ENCODE data around the gene CKAP2L. TPM values are rescaled to one million over a fixed set of nuclear protein-coding genes. Genes with fewer than 3 reads are reported as not detected.

The CKAP2L gene
- total and polyA plus RNA-seq, 2 donors (not counting 1 experiment from before 2014, with no cell fraction given): 3.0 to 4.4 TPM

DNA sequence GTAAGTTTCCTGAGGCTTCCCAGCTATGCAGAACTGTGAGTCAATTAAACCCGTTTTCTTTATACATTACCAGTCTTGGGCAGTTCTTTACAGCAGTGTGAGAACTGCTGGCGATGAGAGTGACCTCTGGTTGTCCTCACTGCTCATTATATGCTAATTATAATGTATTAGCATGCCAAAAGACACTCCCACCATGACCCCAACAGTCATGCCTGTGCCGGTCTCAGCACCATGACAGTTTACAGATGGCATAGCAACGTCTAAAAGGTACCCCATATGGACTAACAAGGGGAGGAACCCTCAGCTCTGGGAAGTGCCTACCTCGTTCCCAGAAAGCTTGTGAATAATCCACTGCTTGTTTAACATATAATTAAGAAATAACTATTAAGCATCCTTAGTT, 28.0 kb upstream of the CKAP2L start:
- Histone ChIP-seq H4K20me1 (ENCODE audit: control insufficient read depth, extremely low read depth, insufficient read depth, low read length) (no peaks in the 10 kb centered on the region), H3K4me1 (ENCODE audit: control insufficient read depth, extremely low read depth, insufficient read depth, low read length) (peaks cover 4% of the 10 kb centered on the region), H3K4me2 (ENCODE audit: extremely low read depth, insufficient read depth, low read length) (no peak overlapping the region), H3K9ac (ENCODE audit: insufficient read depth, low read length) (no peak overlapping the region), H3K79me2 (ENCODE audit: control insufficient read depth, insufficient read depth, low read length) (no peaks in the 10 kb centered on the region), H3K9me3 (ENCODE audit: control insufficient read depth, insufficient read depth, low read depth, low read length) (no peaks in the 10 kb centered on the region), H3K36me3 (ENCODE audit: control insufficient read depth, insufficient read depth, low read length) (no peaks in the 10 kb centered on the region), H3K4me3 (replicated peaks in 1 of 4; ENCODE audit: control extremely low read depth in 1 of 4, insufficient read depth in 1 of 4, low read depth in 3 of 4, low read length in 4 of 4) (no peak overlapping the region), H3K27me3 (ENCODE audit: control insufficient read depth, insufficient read depth, low read length) (no peaks in the 10 kb centered on the region), H2AFZ (ENCODE audit: low read length) (no peak overlapping the region), H3K27ac (ENCODE audit: insufficient read depth, low read length) (no peak overlapping the region)
- DNase-seq (ENCODE audit: low read depth in 2 of 2): no peak
- TF ChIP-seq CTCF (conservative IDR thresholded peaks at IDR 0.05 in 1 of 2, IDR thresholded peaks at IDR 0.05 in 1 of 2; ENCODE audit: low read depth in 1 of 2, low read length in 2 of 2): no peak
- TF ChIP-seq EZH2 (IDR thresholded peaks at IDR 0.05; ENCODE audit: low read length, missing control alignments): no peak

DNA sequence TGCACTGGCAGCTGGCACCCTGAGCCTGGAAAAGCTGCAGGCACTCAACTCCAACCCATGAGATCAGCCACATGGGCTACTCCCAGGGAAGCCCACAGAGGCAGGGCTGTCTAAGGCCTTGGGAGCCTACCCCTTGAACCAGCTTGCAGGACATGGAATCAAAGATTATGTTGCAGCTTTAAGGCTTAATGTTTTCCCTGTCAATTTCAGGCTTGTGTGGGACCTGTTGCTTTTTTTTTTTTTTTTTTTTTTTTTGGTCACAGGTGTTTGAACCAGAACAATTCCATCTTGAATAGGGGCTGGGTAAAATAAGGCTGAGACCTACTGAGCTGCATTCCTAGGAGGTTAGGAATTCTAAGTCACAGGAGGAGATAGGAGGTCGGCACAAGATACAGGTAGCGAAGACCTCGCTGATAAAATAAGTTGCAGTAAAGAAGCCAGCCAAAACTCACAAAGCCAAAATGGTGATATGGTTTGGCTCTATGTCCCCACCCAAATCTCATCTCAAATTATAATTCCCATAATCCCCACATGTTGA, 27.4 kb upstream of the CKAP2L start:
- no peak for DNase-seq (ENCODE audit: low read depth in 2 of 2)
- H3K4me3 ChIP-seq (replicated peaks in 1 of 4; ENCODE audit: control extremely low read depth in 1 of 4, insufficient read depth in 1 of 4, low read depth in 3 of 4, low read length in 4 of 4): no peak overlapping the region

DNA sequence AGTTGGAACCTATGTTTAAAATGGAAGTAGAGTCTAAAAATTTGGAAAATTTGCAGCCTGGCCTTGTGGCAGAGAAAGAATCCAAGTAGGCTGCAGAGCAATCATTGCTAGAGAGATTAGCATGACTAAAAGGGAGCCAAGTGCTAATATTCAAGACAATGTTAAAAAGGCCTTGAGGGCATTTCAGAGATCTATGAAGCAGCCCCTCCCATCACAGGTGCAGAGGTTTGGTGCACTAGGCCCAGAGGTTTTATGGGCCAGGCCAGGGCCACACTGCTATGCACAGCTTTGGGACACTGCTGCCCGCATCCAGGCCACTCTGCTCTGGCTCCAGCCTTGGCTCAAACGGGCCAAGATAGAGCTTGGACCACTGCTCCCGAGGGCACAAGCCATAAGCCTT, 26.6 kb upstream of the CKAP2L start:
- H3K36me3 ChIP-seq (ENCODE audit: control insufficient read depth, insufficient read depth, low read length): no peaks in the 10 kb centered on the region
- peaks cover 4% of the 10 kb centered on the region for H3K4me1 ChIP-seq (ENCODE audit: control insufficient read depth, extremely low read depth, insufficient read depth, low read length)
- H3K79me2 ChIP-seq (ENCODE audit: control insufficient read depth, insufficient read depth, low read length): no peaks in the 10 kb centered on the region
- DNase-seq (ENCODE audit: low read depth in 2 of 2): no peak
- no peak overlapping the region for H2AFZ ChIP-seq (ENCODE audit: low read length)
- H3K4me2 ChIP-seq (ENCODE audit: extremely low read depth, insufficient read depth, low read length): no peak overlapping the region
- H3K9ac ChIP-seq (ENCODE audit: insufficient read depth, low read length): no peak overlapping the region
- no peak overlapping the region for H3K4me3 ChIP-seq (replicated peaks in 1 of 4; ENCODE audit: control extremely low read depth in 1 of 4, insufficient read depth in 1 of 4, low read depth in 3 of 4, low read length in 4 of 4)
- H3K27me3 ChIP-seq (ENCODE audit: control insufficient read depth, insufficient read depth, low read length): no peaks in the 10 kb centered on the region
- TF ChIP-seq EZH2 (IDR thresholded peaks at IDR 0.05; ENCODE audit: low read length, missing control alignments) (no peak), CTCF (conservative IDR thresholded peaks at IDR 0.05 in 1 of 2, IDR thresholded peaks at IDR 0.05 in 1 of 2; ENCODE audit: low read depth in 1 of 2, low read length in 2 of 2) (no peak)
- H3K27ac ChIP-seq (ENCODE audit: insufficient read depth, low read length): no peak overlapping the region
- H4K20me1 ChIP-seq (ENCODE audit: control insufficient read depth, extremely low read depth, insufficient read depth, low read length): no peaks in the 10 kb centered on the region
- no peaks in the 10 kb centered on the region for H3K9me3 ChIP-seq (ENCODE audit: control insufficient read depth, insufficient read depth, low read depth, low read length)

More for the DNA sequence above, 27.4 kb upstream of the CKAP2L start:
- Histone ChIP-seq H2AFZ (ENCODE audit: low read length) (no peak overlapping the region), H3K4me2 (ENCODE audit: extremely low read depth, insufficient read depth, low read length) (no peak overlapping the region), H4K20me1 (ENCODE audit: control insufficient read depth, extremely low read depth, insufficient read depth, low read length) (no peaks in the 10 kb centered on the region), H3K79me2 (ENCODE audit: control insufficient read depth, insufficient read depth, low read length) (no peaks in the 10 kb centered on the region), H3K36me3 (ENCODE audit: control insufficient read depth, insufficient read depth, low read length) (no peaks in the 10 kb centered on the region), H3K4me1 (ENCODE audit: control insufficient read depth, extremely low read depth, insufficient read depth, low read length) (peaks cover 4% of the 10 kb centered on the region), H3K9me3 (ENCODE audit: control insufficient read depth, insufficient read depth, low read depth, low read length) (no peaks in the 10 kb centered on the region), H3K9ac (ENCODE audit: insufficient read depth, low read length) (no peak overlapping the region), H3K27ac (ENCODE audit: insufficient read depth, low read length) (no peak overlapping the region), H3K27me3 (ENCODE audit: control insufficient read depth, insufficient read depth, low read length) (no peaks in the 10 kb centered on the region)
- TF ChIP-seq CTCF (conservative IDR thresholded peaks at IDR 0.05 in 1 of 2, IDR thresholded peaks at IDR 0.05 in 1 of 2; ENCODE audit: low read depth in 1 of 2, low read length in 2 of 2) (no peak), EZH2 (IDR thresholded peaks at IDR 0.05; ENCODE audit: low read length, missing control alignments) (no peak)
